Gastrocnemius medialis (tissue), 4 donors: Measurements from ENCODE around the gene SLC10A2. TPM values are rescaled to one million over a fixed set of nuclear protein-coding genes. Genes with fewer than 3 reads are reported as not detected.

Experiments used
- ATAC-seq, 2 donors: fragments of 150-250 bp; one replicate each; pipeline ENCODE4 v1.9.1; 2016
- DNase-seq, 2 donors: peaks; one replicate each; pipeline ENCODE4 v3.0.0-alpha.2; 2019
- H3K27ac ChIP-seq, 4 donors: fragments of 200-600 bp; sonication (generic); 1 replicate in 1 of 4; 2 replicates in 3 of 4; pipeline ENCODE4 v1.5.1; 2016 to 2018; ENCODE audit warnings: mild to moderate bottlenecking in 2 of 4, moderate library complexity in 1 of 4
- H3K27me3 ChIP-seq, 3 donors: fragments of 200-600 bp; sonication (generic) in 2 of 3; 1 replicate in 1 of 3; 2 replicates in 2 of 3; pipeline versions ENCODE4 v1.5.1 to v1.6.0; 2016 to 2019; ENCODE audit warnings: mild to moderate bottlenecking in 1 of 3, moderate library complexity in 1 of 3
- H3K36me3 ChIP-seq, 2 donors: fragments of 200-600 bp; sonication (generic) in 1 of 2; one replicate each; pipeline ENCODE4 v1.5.1; 2017 to 2018
- H3K4me1 ChIP-seq, 2 donors: fragments of 200-600 bp; sonication (generic) in 1 of 2; one replicate each; pipeline ENCODE4 v1.5.1; 2016 to 2017; ENCODE audit warnings: mild to moderate bottlenecking in 2 of 2
- H3K4me3 ChIP-seq, 4 donors: fragments of 200-600 bp; sonication (generic) in 3 of 4; 1 replicate in 1 of 4; 2 replicates in 3 of 4; pipeline ENCODE4 v1.5.1; 2016 to 2019; ENCODE audit warnings: mild to moderate bottlenecking in 2 of 4
- H3K9me3 ChIP-seq, 3 donors: fragments of 200-600 bp; sonication (generic) in 2 of 3; 1 replicate in 1 of 3; 2 replicates in 2 of 3; pipeline ENCODE4 v1.5.1; 2016 to 2019
- CTCF ChIP-seq, 5 experiments: fragments of 450-650 bp in 3 of 5; fragments of 200-600 bp in 2 of 5; sonication (generic) in 2 of 5; IDR thresholded peaks in 4 of 5; conservative IDR thresholded peaks in 1 of 5; 1 replicate in 4 of 5; 2 replicates in 1 of 5; pipeline ENCODE4 v1.5.1; 2016 to 2019; ENCODE audit warnings: antibody characterized with exemption in 5 of 5, mild to moderate bottlenecking in 3 of 5, moderate library complexity in 3 of 5
- POLR2A ChIP-seq, 2 donors: fragments of 450-650 bp; IDR thresholded peaks; one replicate each; pipeline ENCODE4 v1.6.1; 2017; ENCODE audit warnings: antibody characterized with exemption in 2 of 2, mild to moderate bottlenecking in 2 of 2, moderate library complexity in 2 of 2
- in situ Hi-C, 4 donors: fragments of 200-750 bp; cut with MboI; loops; one replicate each; pipeline versions ENCODE4 v1.15.0 to v1.8.0; 2017; ENCODE audit warnings: low sequenced_read_pairs in 4 of 4
- intact Hi-C: fragments of 100-400 bp; cut with DNase I; formaldehyde crosslinking; loops from one replicate; pipeline ENCODE4 v1.15.1; 2023; ENCODE audit warnings: low total_unique reads
- total RNA-seq, 4 donors: library from RNA; depleted of rRNA; stranded (reverse); fragments of >200 nt; gene quantifications; one replicate each; pipeline versions ENCODE4 v1.1.0 to v1.2.3, GENCODE V29; 2016

The SLC10A2 gene
- total RNA-seq, 4 donors from 2014 or later = not detected

GRCh38 chr13:103101901-103102300 lies 35.7 kb upstream of the SLC10A2 start:
- DNase-seq (no peak), ATAC-seq (no peak)
- Histone ChIP-seq H3K4me3 (no peak overlapping the region), H3K36me3 (no peaks in the 10 kb centered on the region), H3K27me3 (no peaks in the 10 kb centered on the region), H3K4me1 (no peaks in the 10 kb centered on the region), H3K9me3 (no peaks in the 10 kb centered on the region), H3K27ac (no peak overlapping the region)
- intact Hi-C loops (no loop called here), in situ Hi-C loops (no loop called here)
- no peak for TF ChIP-seq CTCF (IDR thresholded peaks at IDR 0.05 in 4 of 5, conservative IDR thresholded peaks at IDR 0.05 in 1 of 5)
- TF ChIP-seq POLR2A (IDR thresholded peaks at IDR 0.05) = no peak

GRCh38 chr13:103101500-103101899 lies 35.3 kb upstream of the SLC10A2 start:
- in situ Hi-C loops (no loop called here), intact Hi-C loops (no loop called here)
- no peaks in the 10 kb centered on the region for H3K4me1 ChIP-seq
- H3K9me3 ChIP-seq = no peaks in the 10 kb centered on the region
- TF ChIP-seq POLR2A (IDR thresholded peaks at IDR 0.05) (no peak), CTCF (IDR thresholded peaks at IDR 0.05 in 4 of 5, conservative IDR thresholded peaks at IDR 0.05 in 1 of 5) (no peak)
- ATAC-seq (no peak), DNase-seq (no peak)
- no peak overlapping the region for H3K27ac ChIP-seq
- H3K27me3 ChIP-seq = no peaks in the 10 kb centered on the region
- no peaks in the 10 kb centered on the region for H3K36me3 ChIP-seq
- H3K4me3 ChIP-seq = no peak overlapping the region

GRCh38 chr13:103100830-103101229 lies 34.6 kb upstream of the SLC10A2 start:
- Histone ChIP-seq H3K27me3 (no peaks in the 10 kb centered on the region), H3K36me3 (no peaks in the 10 kb centered on the region), H3K4me1 (no peaks in the 10 kb centered on the region), H3K4me3 (no peak overlapping the region), H3K27ac (no peak overlapping the region), H3K9me3 (no peaks in the 10 kb centered on the region)
- in situ Hi-C loops (no loop called here), intact Hi-C loops (no loop called here)
- ATAC-seq (no peak), DNase-seq (no peak)
- TF ChIP-seq CTCF (IDR thresholded peaks at IDR 0.05 in 4 of 5, conservative IDR thresholded peaks at IDR 0.05 in 1 of 5) (no peak), POLR2A (IDR thresholded peaks at IDR 0.05) (no peak)

- Histone ChIP-seq H3K4me1 (no peaks in the 10 kb centered on the region), H3K9me3 (no peaks in the 10 kb centered on the region), H3K4me3 (no peak overlapping the region), H3K27ac (no peak overlapping the region), H3K27me3 (no peaks in the 10 kb centered on the region), H3K36me3 (no peaks in the 10 kb centered on the region)
- intact Hi-C loops = no loop called here
- no peak for TF ChIP-seq CTCF (IDR thresholded peaks at IDR 0.05 in 4 of 5, conservative IDR thresholded peaks at IDR 0.05 in 1 of 5)
- TF ChIP-seq POLR2A (IDR thresholded peaks at IDR 0.05) = no peak
- in situ Hi-C loops = no loop called here
- ATAC-seq (no peak), DNase-seq (no peak)
Measured at GRCh38 chr13:103099722-103100293, 33.6 kb upstream of the SLC10A2 start.

- Histone ChIP-seq H3K27ac (no peak overlapping the region), H3K36me3 (no peaks in the 10 kb centered on the region), H3K27me3 (no peaks in the 10 kb centered on the region), H3K4me3 (no peak overlapping the region), H3K9me3 (peaks cover 0 to 4% (median 0%) of the 10 kb centered on the region in 3 donors), H3K4me1 (no peaks in the 10 kb centered on the region)
- TF ChIP-seq CTCF (IDR thresholded peaks at IDR 0.05 in 4 of 5, conservative IDR thresholded peaks at IDR 0.05 in 1 of 5) (no peak), POLR2A (IDR thresholded peaks at IDR 0.05) (no peak)
- ATAC-seq = no peak
- intact Hi-C loops (no loop called here), in situ Hi-C loops (no loop called here)
- no peak for DNase-seq
Measured at GRCh38 chr13:103098535-103098934, 32.3 kb upstream of the SLC10A2 start.
